Thoracic aorta (tissue), 2 donors: ENCODE measurements around the gene CSE1L. TPM values are rescaled to one million over a fixed set of nuclear protein-coding genes. Genes with fewer than 3 reads are reported as not detected.
"Not testable (repeated sequence)": the region's sequence is repeated elsewhere in the genome, so short reads cannot be mapped to it uniquely, and the experiment has no call there.

ENCODE experiments used
- ATAC-seq: fragments of 150-250 bp; one replicate; pipeline ENCODE4 v1.8.0; 2017; ENCODE audit warnings: low read depth; ENCODE audit not compliant: insufficient number of reproducible peaks, low FRiP score
- DNase-seq: peaks from one replicate; pipeline ENCODE4 v3.0.0-alpha.2; 2020; ENCODE audit warnings: low spot score
- H3K27ac ChIP-seq, 2 donors: fragments of 200-600 bp; sonication (generic); 1 replicate in 1 of 2; 2 replicates in 1 of 2; pipeline ENCODE4 v1.5.1; 2016; ENCODE audit warnings: mild to moderate bottlenecking in 2 of 2, moderate library complexity in 2 of 2
- H3K27me3 ChIP-seq: fragments of 200-600 bp; sonication (generic); replicated peaks from 2 replicates; pipeline ENCODE4 v1.6.0; 2016; ENCODE audit warnings: mild to moderate bottlenecking; ENCODE audit not compliant: insufficient read depth
- H3K36me3 ChIP-seq: fragments of 200-600 bp; sonication (generic); one replicate; pipeline ENCODE4 v1.5.1; 2016
- H3K4me1 ChIP-seq, 2 donors: fragments of 200-600 bp; sonication (generic); 1 replicate in 1 of 2; 2 replicates in 1 of 2; pipeline versions ENCODE4 v1.5.1 to v1.6.0; 2016; ENCODE audit warnings: low read depth in 2 of 2, mild to moderate bottlenecking in 1 of 2; ENCODE audit not compliant: control insufficient read depth in 1 of 2
- H3K4me3 ChIP-seq: fragments of 200-600 bp; sonication (generic); 2 replicates; pipeline ENCODE4 v1.5.1; 2016; ENCODE audit warnings: mild to moderate bottlenecking
- H3K9me3 ChIP-seq: fragments of 200-600 bp; sonication (generic); 2 replicates; pipeline ENCODE4 v1.5.1; 2016
- total RNA-seq, 2 donors: library from RNA; depleted of rRNA; stranded (reverse); fragments of >200 nt; gene quantifications; one replicate each; pipeline versions ENCODE4 v1.1.0 to v1.2.3, GENCODE V29; 2016
- TF ChIP-seq, protein P1 (sequence below): fragments of 200-600 bp; sonication (generic); IDR thresholded peaks from one replicate; pipeline ENCODE4 v1.5.1; 2019; ENCODE audit warnings: antibody characterized with exemption

The CSE1L gene
- total RNA-seq, 2 donors from 2014 or later: 24.6 to 31.3 TPM

DNA sequence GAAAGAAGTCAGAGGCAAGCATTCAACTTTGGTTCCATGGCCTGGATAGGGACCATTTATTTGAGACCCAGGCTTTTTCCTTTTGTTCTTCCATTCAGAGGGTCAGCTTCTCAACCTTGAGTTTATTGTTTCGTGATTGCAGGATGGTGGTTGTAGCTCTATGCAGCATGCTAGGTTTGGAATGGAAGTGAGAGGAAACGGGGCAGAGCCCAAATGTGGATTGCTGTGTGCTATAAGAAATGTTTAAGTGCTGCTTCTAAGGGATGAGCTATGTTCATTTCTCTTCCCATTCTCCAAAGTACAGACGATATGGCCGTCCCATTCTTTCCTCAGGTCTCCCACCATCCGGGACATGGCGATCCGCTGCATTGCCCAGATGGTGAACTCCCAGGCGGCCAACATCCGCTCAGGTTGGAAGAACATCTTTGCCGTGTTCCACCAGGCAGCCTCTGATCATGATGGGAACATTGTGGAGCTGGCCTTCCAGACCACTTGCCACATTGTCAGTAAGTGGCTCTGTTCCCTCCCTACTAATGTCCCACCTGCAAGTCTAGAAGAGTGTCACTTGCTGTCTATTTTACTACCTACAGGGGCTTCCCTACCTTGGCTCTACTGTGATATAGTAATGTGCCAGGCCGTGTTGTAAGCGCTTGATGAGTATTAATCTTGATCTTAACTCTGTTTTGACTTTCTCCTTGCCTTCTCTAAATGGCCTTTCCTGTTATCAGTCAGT is 36.0 kb upstream of the CSE1L start:
- Histone ChIP-seq H3K27me3 (no peaks in the 10 kb centered on the region), H3K27ac (no peak overlapping the region), H3K9me3 (no peaks in the 10 kb centered on the region), H3K36me3 (peaks cover 44% of the 10 kb centered on the region), H3K4me1 (no peaks in the 10 kb centered on the region), H3K4me3 (no peak overlapping the region)
- TF ChIP-seq, protein P1, sequence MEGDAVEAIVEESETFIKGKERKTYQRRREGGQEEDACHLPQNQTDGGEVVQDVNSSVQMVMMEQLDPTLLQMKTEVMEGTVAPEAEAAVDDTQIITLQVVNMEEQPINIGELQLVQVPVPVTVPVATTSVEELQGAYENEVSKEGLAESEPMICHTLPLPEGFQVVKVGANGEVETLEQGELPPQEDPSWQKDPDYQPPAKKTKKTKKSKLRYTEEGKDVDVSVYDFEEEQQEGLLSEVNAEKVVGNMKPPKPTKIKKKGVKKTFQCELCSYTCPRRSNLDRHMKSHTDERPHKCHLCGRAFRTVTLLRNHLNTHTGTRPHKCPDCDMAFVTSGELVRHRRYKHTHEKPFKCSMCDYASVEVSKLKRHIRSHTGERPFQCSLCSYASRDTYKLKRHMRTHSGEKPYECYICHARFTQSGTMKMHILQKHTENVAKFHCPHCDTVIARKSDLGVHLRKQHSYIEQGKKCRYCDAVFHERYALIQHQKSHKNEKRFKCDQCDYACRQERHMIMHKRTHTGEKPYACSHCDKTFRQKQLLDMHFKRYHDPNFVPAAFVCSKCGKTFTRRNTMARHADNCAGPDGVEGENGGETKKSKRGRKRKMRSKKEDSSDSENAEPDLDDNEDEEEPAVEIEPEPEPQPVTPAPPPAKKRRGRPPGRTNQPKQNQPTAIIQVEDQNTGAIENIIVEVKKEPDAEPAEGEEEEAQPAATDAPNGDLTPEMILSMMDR: no peak
- DNase-seq: no peak
- ATAC-seq: no peak

- H3K27ac ChIP-seq: no peak overlapping the region
- H3K27me3 ChIP-seq: no peaks in the 10 kb centered on the region
- H3K4me3 ChIP-seq: no peak overlapping the region
- peaks cover 53% of the 10 kb centered on the region for H3K36me3 ChIP-seq
- TF ChIP-seq, protein P1: no peak
- no peaks in the 10 kb centered on the region for H3K9me3 ChIP-seq
- no peak for ATAC-seq
- no peaks in the 10 kb centered on the region for H3K4me1 ChIP-seq
- no peak for DNase-seq
These were observed 21.9 kb upstream of the CSE1L start for GRCh38 chr20:49024220-49024619.

- ATAC-seq: not testable (repeated sequence)
These were observed 17.9 kb upstream of the CSE1L start for GRCh38 chr20:49028177-49028576.

GRCh38 chr20:49028684-49029083 is 17.4 kb upstream of the CSE1L start:
- no peaks in the 10 kb centered on the region for H3K27me3 ChIP-seq
- no peak overlapping the region for H3K4me3 ChIP-seq
- no peak for DNase-seq
- no peaks in the 10 kb centered on the region for H3K4me1 ChIP-seq
- TF ChIP-seq, protein P1: no peak
- H3K9me3 ChIP-seq: no peaks in the 10 kb centered on the region
- ATAC-seq: no peak
- peaks cover 42% of the 10 kb centered on the region for H3K36me3 ChIP-seq
- H3K27ac ChIP-seq: peak overlapping the region in 1 of 2 donors; percentile 48

More at GRCh38 chr20:49028177-49028576, 17.9 kb upstream of the CSE1L start:
- Histone ChIP-seq H3K36me3 (peaks cover 38% of the 10 kb centered on the region), H3K27ac (peak overlapping the region in 1 of 2 donors; percentile 48)
- H3K9me3 ChIP-seq, H3K4me3 ChIP-seq, H3K27me3 ChIP-seq, H3K4me1 ChIP-seq, DNase-seq: not testable (repeated sequence)

GRCh38 chr20:49029203-49029602 is 16.9 kb upstream of the CSE1L start:
- Histone ChIP-seq H3K4me1 (no peaks in the 10 kb centered on the region), H3K36me3 (peaks cover 42% of the 10 kb centered on the region), H3K27me3 (no peaks in the 10 kb centered on the region), H3K9me3 (no peaks in the 10 kb centered on the region), H3K4me3 (no peak overlapping the region), H3K27ac (peak overlapping the region; percentile 32 to 48)
- TF ChIP-seq, protein P1: no peak
- DNase-seq: no peak
- ATAC-seq: no peak
